HG02798 (cell line): ENCODE measurements around the gene SLC30A5.
"Not testable (repeated sequence)": the region's sequence is repeated elsewhere in the genome, so short reads cannot be mapped to it uniquely, and the experiment has no call there.

Source experiments
- ATAC-seq: cut with Tn5 transposase; IDR thresholded peaks from one replicate; pipeline ENCODE4 v1.9.1; 2021; ENCODE audit warnings: mild to moderate bottlenecking; ENCODE audit not compliant: unreplicated experiment, poor library complexity

Gene SLC30A5

GRCh38 chr5:69093771-69094482 is at the start of gene SLC30A5:
SLC30A5 (plus strand) TSS chr5:69094014; CDS start chr5:69094256, 242 bp downstream.
- ATAC-seq = peak; percentile 100

- ATAC-seq = not testable (repeated sequence)
Measured at GRCh38 chr5:69045213-69045612, 48.6 kb upstream of the SLC30A5 start.

- ATAC-seq = no peak
Measured at GRCh38 chr5:69046375-69046957, 47.3 kb upstream of the SLC30A5 start.

GRCh38 chr5:69048230-69048629 is 45.6 kb upstream of the SLC30A5 start:
- no peak for ATAC-seq

- ATAC-seq = no peak
Measured at GRCh38 chr5:69049151-69049550, 44.7 kb upstream of the SLC30A5 start.

- no peak for ATAC-seq
Measured at GRCh38 chr5:69049796-69050195, 44.0 kb upstream of the SLC30A5 start.

GRCh38 chr5:69050214-69050613 is 43.6 kb upstream of the SLC30A5 start:
- no peak for ATAC-seq

GRCh38 chr5:69052181-69052580 is 41.6 kb upstream of the SLC30A5 start:
- ATAC-seq = no peak

- ATAC-seq = no peak
Measured at GRCh38 chr5:69074664-69075521, 18.9 kb upstream of the SLC30A5 start.

- no peak for ATAC-seq
Measured at GRCh38 chr5:69075522-69076179, 18.2 kb upstream of the SLC30A5 start.

- no peak for ATAC-seq
Measured at GRCh38 chr5:69078921-69079540, 14.8 kb upstream of the SLC30A5 start.

- no peak for ATAC-seq
Measured at GRCh38 chr5:69079556-69079955, 14.3 kb upstream of the SLC30A5 start.

- no peak for ATAC-seq
Measured at GRCh38 chr5:69083412-69083811, 10.4 kb upstream of the SLC30A5 start.

GRCh38 chr5:69084195-69084594 is 9.6 kb upstream of the SLC30A5 start:
- ATAC-seq = no peak

- ATAC-seq = no peak
Measured at GRCh38 chr5:69084903-69085302, 8.9 kb upstream of the SLC30A5 start.

- ATAC-seq = no peak
Measured at GRCh38 chr5:69086206-69086605, 7.6 kb upstream of the SLC30A5 start.

GRCh38 chr5:69088006-69088405 is 5.8 kb upstream of the SLC30A5 start:
- not testable (repeated sequence) for ATAC-seq

- no peak for ATAC-seq
Measured at GRCh38 chr5:69090158-69090557, 3.7 kb upstream of the SLC30A5 start.

GRCh38 chr5:69091771-69092170 is 2.0 kb upstream of the SLC30A5 start:
- no peak for ATAC-seq

- no peak for ATAC-seq
Measured at GRCh38 chr5:69092969-69093368, 845 bp upstream of the SLC30A5 start.
